Large intestine (tissue), 3 donors: ENCODE measurements around the gene SCML1. TPM values are rescaled to one million over a fixed set of nuclear protein-coding genes. Genes with fewer than 3 reads are reported as not detected.
"Not testable (repeated sequence)": the region's sequence is repeated elsewhere in the genome, so short reads cannot be mapped to it uniquely, and the experiment has no call there.

Experiments
- DNase-seq, 2 donors: peaks; one replicate each; pipeline versions ENCODE4 v3.0.0 to v3.0.0-alpha.2; 2013
- H3K27ac ChIP-seq: one replicate; pipeline ENCODE4 v1.5.1; 2013; ENCODE audit warnings: low read length
- H3K27me3 ChIP-seq: 2 replicates; pipeline ENCODE4 v1.6.1; 2013; ENCODE audit warnings: low read length; ENCODE audit not compliant: control insufficient read depth, insufficient read depth
- H3K36me3 ChIP-seq: 2 replicates; pipeline ENCODE4 v1.6.1; 2013; ENCODE audit warnings: low read length; ENCODE audit not compliant: control insufficient read depth, insufficient read depth
- H3K4me1 ChIP-seq: one replicate; pipeline ENCODE4 v1.6.1; 2013; ENCODE audit warnings: low read length; ENCODE audit not compliant: control insufficient read depth, insufficient read depth
- H3K4me3 ChIP-seq: one replicate; pipeline ENCODE4 v1.5.1; 2013; ENCODE audit warnings: low read length
- H3K9me3 ChIP-seq: one replicate; pipeline ENCODE4 v1.6.1; 2013; ENCODE audit warnings: mild to moderate bottlenecking, low read depth, low read length, moderate library complexity; ENCODE audit not compliant: control insufficient read depth
- WGBS: methylation state at CpG from one replicate; pipeline ENCODE4 v1.1.5; 2013; ENCODE audit warnings: low lambda C conversion rate; ENCODE audit not compliant: insufficient coverage; 5-methylcytosine and 5-hydroxymethylcytosine counted together
- polyA plus RNA-seq: library from polyadenylated mRNA; unstranded; fragments of 120-200 nt; gene quantifications from one replicate; pipeline ENCODE4 v1.2.1, GENCODE V29; 2013

The SCML1 gene
- polyA plus RNA-seq, 1 donor, result 14.1 TPM

GRCh38 chrX:17759990-17760389, 22.7 kb downstream of the SCML1 start:
- Histone ChIP-seq H3K27ac (no peak overlapping the region), H3K4me3 (no peak overlapping the region), H3K27me3 (no peaks in the 10 kb centered on the region), H3K9me3 (no peaks in the 10 kb centered on the region), H3K4me1 (no peaks in the 10 kb centered on the region), H3K36me3 (no peaks in the 10 kb centered on the region)
- no CpG with 5 or more reads among the region's 1 CpG for WGBS
- no peak for DNase-seq

- H3K27me3 ChIP-seq, result no peaks in the 10 kb centered on the region
- DNase-seq, result no peak
- no peaks in the 10 kb centered on the region for H3K4me1 ChIP-seq
- H3K9me3 ChIP-seq, result no peaks in the 10 kb centered on the region
- no CpG with 5 or more reads among the region's 1 CpG for WGBS
- no peak overlapping the region for H3K27ac ChIP-seq
- H3K36me3 ChIP-seq, result no peaks in the 10 kb centered on the region
- H3K4me3 ChIP-seq, result no peak overlapping the region
Measured at GRCh38 chrX:17767734-17768133, 30.4 kb downstream of the SCML1 start.

GRCh38 chrX:17768997-17769396, 31.7 kb downstream of the SCML1 start:
- H3K27me3 ChIP-seq, result no peaks in the 10 kb centered on the region
- no CpG with 5 or more reads among the region's 5 CpGs for WGBS
- no peaks in the 10 kb centered on the region for H3K36me3 ChIP-seq
- H3K4me3 ChIP-seq, result no peak overlapping the region
- H3K9me3 ChIP-seq, result no peaks in the 10 kb centered on the region
- no peaks in the 10 kb centered on the region for H3K4me1 ChIP-seq
- no peak for DNase-seq
- no peak overlapping the region for H3K27ac ChIP-seq

- DNase-seq, result no peak
- H3K4me1 ChIP-seq, result no peaks in the 10 kb centered on the region
- no CpG with 5 or more reads among the region's 3 CpGs for WGBS
Measured at GRCh38 chrX:17769701-17770269, 32.5 kb downstream of the SCML1 start.

DNA sequence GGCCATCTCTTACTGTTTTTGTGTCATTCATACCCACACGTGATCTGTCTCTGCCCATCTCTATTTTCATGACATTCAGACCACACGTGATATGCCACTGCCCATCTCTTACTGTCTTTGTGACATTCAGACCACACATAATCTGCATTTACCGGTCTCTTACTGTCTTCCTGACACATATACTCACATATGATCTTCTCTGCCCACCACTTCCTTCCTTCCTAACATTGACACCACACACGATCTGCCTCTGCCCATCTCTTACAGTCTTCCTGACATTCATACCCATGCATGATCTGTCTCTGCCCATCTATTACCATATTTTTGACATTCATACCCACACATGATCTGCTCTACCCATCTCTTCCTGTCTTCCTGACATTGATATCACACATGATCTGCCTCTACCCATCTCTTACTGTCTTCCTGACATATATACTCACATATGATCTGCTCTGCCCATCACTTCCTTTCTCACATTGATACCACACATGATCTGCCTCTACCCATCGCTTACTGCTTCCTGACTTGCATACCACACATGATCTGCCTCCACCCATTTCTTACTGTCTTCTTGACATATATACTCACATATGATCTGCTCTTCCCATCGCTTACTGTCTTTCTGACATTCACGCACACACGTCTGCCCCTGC, 36.1 kb downstream of the SCML1 start:
- no peaks in the 10 kb centered on the region for H3K27me3 ChIP-seq
- H3K4me3 ChIP-seq, result no peak overlapping the region
- H3K27ac ChIP-seq, result no peak overlapping the region
- no peaks in the 10 kb centered on the region for H3K36me3 ChIP-seq
- DNase-seq, result no peak
- H3K9me3 ChIP-seq, result no peaks in the 10 kb centered on the region
- no CpG with 5 or more reads among the region's 8 CpGs for WGBS
- no peaks in the 10 kb centered on the region for H3K4me1 ChIP-seq

More at GRCh38 chrX:17769701-17770269, 32.5 kb downstream of the SCML1 start:
- H3K4me3 ChIP-seq, result no peak overlapping the region
- H3K36me3 ChIP-seq, result no peaks in the 10 kb centered on the region
- H3K9me3 ChIP-seq, result no peaks in the 10 kb centered on the region
- no peaks in the 10 kb centered on the region for H3K27me3 ChIP-seq
- H3K27ac ChIP-seq, result no peak overlapping the region

DNA sequence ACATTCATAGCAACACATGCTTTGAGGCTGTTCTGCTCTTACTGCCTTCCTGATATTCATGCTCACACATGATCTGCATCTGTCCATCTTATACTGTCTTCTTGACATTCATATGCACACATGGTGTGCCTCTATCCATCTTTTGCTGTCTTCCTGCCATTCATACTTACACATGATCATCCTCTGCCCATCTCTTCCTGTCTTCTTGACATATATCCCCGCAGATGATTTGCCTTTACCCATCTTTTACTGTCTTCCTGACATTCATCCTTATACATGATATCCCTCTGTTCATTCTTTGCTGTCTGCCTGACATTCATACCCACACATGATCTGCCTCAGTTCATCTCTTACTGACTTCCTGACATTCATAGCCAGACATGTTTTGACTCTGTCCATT, 36.8 kb downstream of the SCML1 start:
- WGBS, result no CpG with 5 or more reads among the region's 1 CpG
- Histone ChIP-seq H3K4me1 (no peaks in the 10 kb centered on the region), H3K36me3 (no peaks in the 10 kb centered on the region), H3K4me3 (no peak overlapping the region), H3K27ac (no peak overlapping the region), H3K27me3 (no peaks in the 10 kb centered on the region), H3K9me3 (no peaks in the 10 kb centered on the region)
- no peak for DNase-seq

DNA sequence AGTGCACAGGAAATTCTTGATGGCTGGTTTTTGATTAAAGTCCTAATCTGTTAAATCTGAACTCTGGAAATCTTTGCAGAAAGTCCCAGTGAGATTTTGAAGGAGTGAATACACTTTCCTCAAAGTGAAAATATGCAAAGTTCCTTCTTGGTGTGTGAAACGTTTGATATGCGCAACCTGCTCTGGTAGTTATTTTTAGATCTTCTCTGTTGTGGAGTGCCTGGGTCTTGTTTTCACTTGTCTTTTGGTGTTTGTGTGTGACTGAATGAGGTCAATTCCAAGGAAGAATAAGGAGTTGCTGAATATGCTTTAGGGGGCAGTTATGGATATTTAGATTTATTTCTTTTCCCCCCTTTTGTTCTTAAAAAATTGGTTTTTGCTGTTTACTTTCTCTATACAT, 41.7 kb downstream of the SCML1 start:
- Histone ChIP-seq H3K9me3 (no peaks in the 10 kb centered on the region), H3K36me3 (no peaks in the 10 kb centered on the region), H3K27ac (no peak overlapping the region), H3K4me1 (no peaks in the 10 kb centered on the region), H3K4me3 (no peak overlapping the region), H3K27me3 (no peaks in the 10 kb centered on the region)
- no CpG with 5 or more reads among the region's 2 CpGs for WGBS
- DNase-seq, result no peak

DNA sequence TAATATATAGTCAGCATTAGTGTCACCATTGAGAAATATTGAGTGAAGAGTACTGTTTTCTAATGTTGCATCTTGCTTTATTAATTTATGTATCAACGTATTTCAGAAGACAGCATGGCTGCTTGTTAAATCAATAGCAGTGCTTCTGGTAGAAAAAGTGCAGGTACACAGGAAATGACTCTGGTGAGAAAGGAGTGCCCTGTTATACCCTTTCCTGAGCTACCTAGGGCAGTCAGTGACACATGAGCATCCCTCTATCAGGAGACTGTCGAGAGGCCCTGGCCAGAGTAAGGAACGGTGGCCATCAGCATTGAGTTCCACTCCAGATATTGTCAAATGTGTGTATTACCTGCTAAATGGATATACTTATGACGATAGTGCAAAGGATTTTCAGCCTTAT, 42.1 kb downstream of the SCML1 start:
- no peaks in the 10 kb centered on the region for H3K9me3 ChIP-seq
- no peaks in the 10 kb centered on the region for H3K36me3 ChIP-seq
- no peaks in the 10 kb centered on the region for H3K4me1 ChIP-seq
- H3K27ac ChIP-seq, result no peak overlapping the region
- H3K4me3 ChIP-seq, result no peak overlapping the region
- WGBS, result no CpG with 5 or more reads among the region's 4 CpGs
- DNase-seq, result no peak
- no peaks in the 10 kb centered on the region for H3K27me3 ChIP-seq

- not testable (repeated sequence) for H3K4me3 ChIP-seq, DNase-seq
Measured at GRCh38 chrX:17786554-17787347, 49.5 kb downstream of the SCML1 start.

GRCh38 chrX:17787557-17787956, 50.3 kb downstream of the SCML1 start:
- no peak overlapping the region for H3K27ac ChIP-seq
- no peaks in the 10 kb centered on the region for H3K4me1 ChIP-seq
- H3K4me3 ChIP-seq, result no peak overlapping the region
- no peak for DNase-seq
- H3K36me3 ChIP-seq, result no peaks in the 10 kb centered on the region
- H3K27me3 ChIP-seq, result no peaks in the 10 kb centered on the region
- no CpG with 5 or more reads among the region's 11 CpGs for WGBS
- H3K9me3 ChIP-seq, result no peaks in the 10 kb centered on the region

More at GRCh38 chrX:17786554-17787347, 49.5 kb downstream of the SCML1 start:
- not testable (repeated sequence) for H3K9me3 ChIP-seq, H3K36me3 ChIP-seq, H3K27me3 ChIP-seq, H3K27ac ChIP-seq, H3K4me1 ChIP-seq
- no CpG with 5 or more reads among the region's 31 CpGs for WGBS
